ENCODE measurements around the gene UTY.

GRCh38 chrY:13279561-13279960 is 200.3 kb downstream of the UTY start:
- TF ChIP-seq CTCF (IDR thresholded peaks at IDR 0.05) (no peak), POLR2AphosphoS5 (IDR thresholded peaks at IDR 0.05) (no peak), POLR2A (IDR thresholded peaks at IDR 0.05) (no peak)

Data from breast epithelium (tissue), 3 donors.